B cell (primary cell): Measurements from ENCODE around the gene RPH3AL. TPM values are rescaled to one million over a fixed set of nuclear protein-coding genes. Genes with fewer than 3 reads are reported as not detected.

Experiments used
- ATAC-seq: fragments of 200-7000 bp; cut with Tn5 transposase; one replicate; pipeline ENCODE4 v1.10.0; 2021; ENCODE audit warnings: low read depth, mild to moderate bottlenecking, moderate number of reproducible peaks, moderate library complexity
- CTCF ChIA-PET: fragments of 350-600 bp; sonication (Branson Sonifier 250); formaldehyde crosslinking; loops from one replicate; lab custom pipeline; 2021; ENCODE audit warnings: antibody characterized with exemption, inconsistent platforms; lab: Charles Lee
- POLR2A ChIA-PET: fragments of 350-600 bp; sonication (Branson Sonifier 250); formaldehyde crosslinking; loops from one replicate; lab custom pipeline; 2021; ENCODE audit warnings: antibody characterized with exemption; lab: Charles Lee
- DNase-seq: peaks from one replicate; pipeline ENCODE4 v3.0.0; 2013
- H2AFZ ChIP-seq: 2 replicates; pipeline ENCODE4 v1.6.1; 2012; ENCODE audit warnings: mild to moderate bottlenecking, low read depth, low read length; ENCODE audit not compliant: insufficient read depth, poor library complexity, severe bottlenecking
- H3K27ac ChIP-seq, 2 donors: 1 replicate in 1 of 2; 2 replicates in 1 of 2; pipeline ENCODE4 v1.5.1; 2012 to 2013; ENCODE audit warnings: low read length in 2 of 2, mild to moderate bottlenecking in 2 of 2, moderate library complexity in 1 of 2
- H3K27me3 ChIP-seq, 4 experiments: fragments of 200-600 bp in 1 of 4; sonication (generic) in 1 of 4; replicated peaks in 1 of 4; 1 replicate in 2 of 4; 2 replicates in 2 of 4; pipeline versions ENCODE4 v1.6.1 to v1.7.0; 2013 to 2016; ENCODE audit warnings: low read length in 3 of 4, mild to moderate bottlenecking in 2 of 4, mixed read lengths in 1 of 4, moderate library complexity in 1 of 4; ENCODE audit not compliant: insufficient read depth in 4 of 4, control insufficient read depth in 3 of 4; ENCODE audit errors: control extremely low read depth in 1 of 4
- H3K36me3 ChIP-seq, 2 experiments: replicated peaks in 1 of 2; 1 replicate in 1 of 2; 2 replicates in 1 of 2; pipeline versions ENCODE4 v1.6.1 to v1.7.1; 2013; ENCODE audit warnings: low read length in 1 of 2; ENCODE audit not compliant: insufficient read depth in 2 of 2, control insufficient read depth in 1 of 2; ENCODE audit errors: control extremely low read depth in 1 of 2, extremely low read depth in 1 of 2
- H3K4me1 ChIP-seq, 2 donors: fragments of 200-600 bp in 1 of 2; sonication (generic) in 1 of 2; 1 replicate in 1 of 2; 2 replicates in 1 of 2; pipeline versions ENCODE4 v1.5.1 to v1.6.1; 2013 to 2017; ENCODE audit warnings: low read length in 2 of 2; ENCODE audit not compliant: control insufficient read depth in 2 of 2, insufficient read depth in 2 of 2
- H3K4me2 ChIP-seq: replicated peaks from 2 replicates; pipeline ENCODE3; 2012; ENCODE audit warnings: mild to moderate bottlenecking, low read depth, low read length; ENCODE audit not compliant: poor library complexity, severe bottlenecking
- H3K4me3 ChIP-seq, 5 experiments: fragments of 200-600 bp in 1 of 5; sonication (generic) in 1 of 5; 1 replicate in 3 of 5; 2 replicates in 2 of 5; pipeline versions ENCODE4 v1.5.1 to v1.7.0; 2011 to 2016; ENCODE audit warnings: low read length in 4 of 5, mild to moderate bottlenecking in 4 of 5, low read depth in 2 of 5, control low read depth in 1 of 5, moderate library complexity in 1 of 5; ENCODE audit not compliant: insufficient read depth in 1 of 5; ENCODE audit errors: control extremely low read depth in 1 of 5, extremely low read depth in 1 of 5
- H3K79me2 ChIP-seq: fragments of 200-600 bp; sonication (generic); one replicate; pipeline ENCODE4 v1.6.0; 2016; ENCODE audit warnings: low read length; ENCODE audit not compliant: control insufficient read depth, insufficient read depth
- H3K9ac ChIP-seq: fragments of 200-600 bp; sonication (generic); 2 replicates; pipeline ENCODE4 v1.6.1; 2017; ENCODE audit warnings: mild to moderate bottlenecking, low read length, moderate library complexity
- H3K9me3 ChIP-seq, 3 donors: one replicate each; pipeline versions ENCODE4 v1.6.1 to v1.7.1; 2013; ENCODE audit warnings: low read length in 2 of 3; ENCODE audit not compliant: control insufficient read depth in 2 of 3, insufficient read depth in 1 of 3; ENCODE audit errors: control extremely low read depth in 1 of 3
- H4K20me1 ChIP-seq: 2 replicates; pipeline ENCODE4 v1.6.0; 2012; ENCODE audit warnings: mild to moderate bottlenecking, low read length; ENCODE audit not compliant: insufficient read depth, control insufficient read depth, poor library complexity, severe bottlenecking
- H3K27ac Mint-ChIP-seq: one replicate; pipeline ENCODE4 v1.8.0; 2021; ENCODE audit warnings: mixed read lengths
- H3K27me3 Mint-ChIP-seq: one replicate; pipeline ENCODE4 v1.8.0; 2021; ENCODE audit warnings: mixed read lengths
- H3K4me1 Mint-ChIP-seq: one replicate; pipeline ENCODE4 v1.8.0; 2021; ENCODE audit warnings: mixed read lengths
- H3K4me3 Mint-ChIP-seq: one replicate; pipeline ENCODE4 v1.8.0; 2021; ENCODE audit warnings: mixed read lengths
- H3K9me3 Mint-ChIP-seq: one replicate; pipeline ENCODE4 v1.8.0; 2022; ENCODE audit warnings: mixed read lengths; ENCODE audit not compliant: insufficient read depth
- EZH2 ChIP-seq: IDR thresholded peaks from 2 replicates; pipeline ENCODE4 v1.6.1; 2012; ENCODE audit warnings: borderline replicate concordance, low read depth, mild to moderate bottlenecking, moderate library complexity, low read length; ENCODE audit not compliant: insufficient read depth, poor library complexity, severe bottlenecking
- WGBS: methylation state at CpG from one replicate; pipeline ENCODE4 v1.1.5; 2013; ENCODE audit warnings: missing lambda C conversion rate; ENCODE audit not compliant: insufficient coverage; 5-methylcytosine and 5-hydroxymethylcytosine counted together
- intact Hi-C: fragments of 100-400 bp; cut with micrococcal nuclease; formaldehyde crosslinking; loops from one replicate; pipeline ENCODE4 v1.10.0; 2022
- polyA plus RNA-seq: library from polyadenylated mRNA; depleted of rRNA; stranded (reverse); fragments of >200 nt; gene quantifications from 2 replicates; pipeline ENCODE4 v1.2.3, GENCODE V29; 2012
- total RNA-seq, 2 donors: library from RNA; stranded (reverse); fragments of 120-200 nt in 1 of 2; gene quantifications; 1 replicate in 1 of 2; 2 replicates in 1 of 2; pipeline versions ENCODE4 v1.2.3 to v1.2.4, GENCODE V29; 2013 to 2022
- TF ChIP-seq, protein P1 (sequence below): fragments of 200-600 bp; IDR thresholded peaks from one replicate; pipeline ENCODE4 v1.8.0; 2022; ENCODE audit warnings: antibody characterized with exemption, mild to moderate bottlenecking

RPH3AL gene
- total and polyA plus RNA-seq, 2 donors (not counting 1 experiment from before 2014, with no cell fraction given) = 10.8 to 13.3 TPM

DNA sequence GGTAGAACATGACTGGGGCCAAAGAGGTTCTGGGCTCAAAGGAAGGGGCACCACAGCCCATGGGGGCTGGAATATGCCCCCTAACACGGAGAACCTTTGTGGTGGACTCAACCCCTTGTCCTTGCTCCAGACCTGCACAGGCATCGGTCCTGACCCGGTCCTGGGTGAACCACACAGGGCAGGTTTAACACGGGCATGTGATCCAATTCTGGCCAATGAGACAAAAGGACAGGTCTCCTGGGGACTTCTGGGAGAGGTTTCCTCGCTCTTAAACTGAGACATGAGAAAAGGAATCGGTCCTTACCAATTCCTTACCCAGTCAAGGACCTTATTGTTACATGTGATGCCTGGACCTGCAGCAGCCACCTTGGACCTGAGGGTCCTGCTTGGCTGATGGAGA is 174.8 kb downstream of the RPH3AL start:
- Histone ChIP-seq H3K27ac (no peak overlapping the region), H3K79me2 (no peaks in the 10 kb centered on the region), H2AFZ (no peak overlapping the region), H3K4me3 (no peak overlapping the region), H4K20me1 (no peaks in the 10 kb centered on the region), H3K27me3 (peaks cover 0 to 31% (median 7%) of the 10 kb centered on the region in 4 experiments), H3K9me3 (no peaks in the 10 kb centered on the region), H3K4me2 (no peak overlapping the region), H3K9ac (no peak overlapping the region), H3K4me1 (no peaks in the 10 kb centered on the region), H3K36me3 (no peaks in the 10 kb centered on the region)
- ATAC-seq (no peak), DNase-seq (no peak)
- intact Hi-C loops = no loop called here
- Mint-ChIP-seq H3K27ac (no peak overlapping the region), H3K4me3 (no peak overlapping the region), H3K27me3 (peaks cover 28% of the 10 kb centered on the region), H3K9me3 (no peaks in the 10 kb centered on the region), H3K4me1 (peaks cover 5% of the 10 kb centered on the region)
- no peak for TF ChIP-seq EZH2
- 86% methylated on average over 6 of the region's 6 CpGs for WGBS
- ChIA-PET POLR2A (no interaction called here), CTCF (no interaction called here)

DNA sequence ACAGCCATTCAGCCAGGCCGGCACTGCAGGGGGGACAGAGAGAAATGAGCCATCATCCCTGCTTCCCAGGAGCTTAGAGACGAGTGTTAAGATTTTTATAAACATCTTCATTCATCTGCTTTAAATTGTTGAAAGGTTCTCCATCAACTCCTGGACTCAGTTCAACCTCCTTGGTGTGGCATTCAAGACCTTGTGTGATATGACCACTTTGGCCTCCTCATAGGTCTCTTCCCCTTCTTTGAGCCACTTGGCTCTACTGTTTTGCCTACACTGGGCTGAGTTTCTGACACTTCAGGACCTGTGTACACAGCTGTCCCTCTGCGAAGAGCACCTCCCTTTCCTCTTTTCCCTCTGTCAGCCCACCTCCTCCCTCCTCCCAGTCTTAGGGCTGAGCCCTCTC is 175.5 kb downstream of the RPH3AL start:
- Histone ChIP-seq H3K9me3 (no peaks in the 10 kb centered on the region), H3K9ac (no peak overlapping the region), H4K20me1 (no peaks in the 10 kb centered on the region), H3K36me3 (no peaks in the 10 kb centered on the region), H3K4me3 (no peak overlapping the region), H3K27ac (no peak overlapping the region), H2AFZ (no peak overlapping the region), H3K27me3 (peaks cover 0 to 25% (median 7%) of the 10 kb centered on the region in 4 experiments), H3K4me2 (no peak overlapping the region), H3K79me2 (no peaks in the 10 kb centered on the region), H3K4me1 (no peaks in the 10 kb centered on the region)
- Mint-ChIP-seq H3K4me3 (no peak overlapping the region), H3K27ac (no peak overlapping the region), H3K4me1 (peaks cover 3% of the 10 kb centered on the region), H3K9me3 (no peaks in the 10 kb centered on the region), H3K27me3 (peaks cover 22% of the 10 kb centered on the region)
- POLR2A ChIA-PET = no interaction called here
- CTCF ChIA-PET = interaction anchor here (0.7 kb wide), 1 partner anchor 31 kb away, joined by 4 read pairs; no protein-coding TSS in a partner anchor
- DNase-seq (no peak), ATAC-seq (no peak)
- TF ChIP-seq, protein P1, sequence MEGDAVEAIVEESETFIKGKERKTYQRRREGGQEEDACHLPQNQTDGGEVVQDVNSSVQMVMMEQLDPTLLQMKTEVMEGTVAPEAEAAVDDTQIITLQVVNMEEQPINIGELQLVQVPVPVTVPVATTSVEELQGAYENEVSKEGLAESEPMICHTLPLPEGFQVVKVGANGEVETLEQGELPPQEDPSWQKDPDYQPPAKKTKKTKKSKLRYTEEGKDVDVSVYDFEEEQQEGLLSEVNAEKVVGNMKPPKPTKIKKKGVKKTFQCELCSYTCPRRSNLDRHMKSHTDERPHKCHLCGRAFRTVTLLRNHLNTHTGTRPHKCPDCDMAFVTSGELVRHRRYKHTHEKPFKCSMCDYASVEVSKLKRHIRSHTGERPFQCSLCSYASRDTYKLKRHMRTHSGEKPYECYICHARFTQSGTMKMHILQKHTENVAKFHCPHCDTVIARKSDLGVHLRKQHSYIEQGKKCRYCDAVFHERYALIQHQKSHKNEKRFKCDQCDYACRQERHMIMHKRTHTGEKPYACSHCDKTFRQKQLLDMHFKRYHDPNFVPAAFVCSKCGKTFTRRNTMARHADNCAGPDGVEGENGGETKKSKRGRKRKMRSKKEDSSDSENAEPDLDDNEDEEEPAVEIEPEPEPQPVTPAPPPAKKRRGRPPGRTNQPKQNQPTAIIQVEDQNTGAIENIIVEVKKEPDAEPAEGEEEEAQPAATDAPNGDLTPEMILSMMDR = no peak
- no peak for TF ChIP-seq EZH2
- intact Hi-C loops = no loop called here
- WGBS = 57% methylated on average over 1 of the region's 3 CpGs
